ENCODE results near the gene GJA3. TPM values are rescaled to one million over a fixed set of nuclear protein-coding genes. Genes with fewer than 3 reads are reported as not detected.

GJA3 gene
- not detected in 2 replicates for total RNA-seq (2014; rRNA removed; shearing (Covaris generic))

DNA sequence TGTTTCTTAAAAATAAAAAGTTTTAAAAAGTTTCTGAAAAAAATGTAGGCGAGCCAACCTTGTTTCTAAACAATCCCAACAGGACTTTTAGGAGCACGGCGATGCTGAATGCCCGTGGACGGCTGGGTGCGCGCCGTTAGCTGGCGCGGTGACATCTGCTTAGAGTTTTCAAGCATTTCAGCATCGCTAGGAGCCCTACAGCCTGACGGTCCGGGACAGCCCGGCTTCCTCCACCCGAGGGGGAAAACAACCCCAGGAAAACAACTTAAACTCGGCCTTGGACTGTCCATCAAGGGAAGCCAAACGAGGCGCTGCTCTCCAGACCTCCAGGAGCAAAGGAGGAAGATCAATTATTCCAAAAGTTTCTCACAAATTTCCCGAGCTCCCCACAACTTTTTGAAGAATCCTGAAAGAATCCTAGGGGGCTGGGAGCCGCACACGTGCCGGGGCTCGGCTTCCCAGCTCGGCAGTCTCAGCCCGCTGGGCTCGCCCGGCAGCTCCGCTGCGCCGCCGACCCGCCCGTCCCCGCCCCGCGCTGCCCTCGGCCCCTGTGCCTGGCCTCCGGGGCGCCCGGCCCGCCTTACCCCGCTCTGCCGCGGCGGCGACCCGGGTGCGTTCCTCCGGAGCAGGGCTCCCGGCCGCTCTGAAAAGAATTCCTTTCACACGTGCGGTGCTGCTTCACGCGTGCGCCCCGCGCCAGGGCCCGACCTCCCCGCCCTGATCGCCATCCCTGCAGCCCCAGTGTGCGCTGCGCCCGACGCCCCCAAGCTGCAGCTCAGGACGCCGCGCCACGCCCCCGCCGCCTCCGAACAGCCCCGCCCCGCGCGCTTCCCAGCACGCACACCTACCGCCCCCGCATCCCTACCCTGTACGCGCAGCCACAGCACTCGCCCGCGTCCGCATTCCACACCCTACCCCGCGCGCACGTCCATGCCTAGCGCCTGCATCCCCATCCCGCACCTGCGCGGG lies at the start of gene GJA3:
Gene GJA3 (minus strand): TSS at position 747 of the 969 bp plus-strand sequence. CDS start 17,764 bp downstream, outside the sequence.
- Histone ChIP-seq H3K4me3 (peak within 1 kb of the TSS; percentile 57), H3K27ac (no peak within 1 kb of the TSS), H3K9me3 (replicated peaks) (no peaks in the 10 kb centered on the region), H3K36me3 (no peaks in the 10 kb centered on the region), H3K27me3 (no peaks in the 10 kb centered on the region), H3K4me1 (no peaks in the 10 kb centered on the region)
- peak; percentile 53 to 71 for DNase-seq

DNA sequence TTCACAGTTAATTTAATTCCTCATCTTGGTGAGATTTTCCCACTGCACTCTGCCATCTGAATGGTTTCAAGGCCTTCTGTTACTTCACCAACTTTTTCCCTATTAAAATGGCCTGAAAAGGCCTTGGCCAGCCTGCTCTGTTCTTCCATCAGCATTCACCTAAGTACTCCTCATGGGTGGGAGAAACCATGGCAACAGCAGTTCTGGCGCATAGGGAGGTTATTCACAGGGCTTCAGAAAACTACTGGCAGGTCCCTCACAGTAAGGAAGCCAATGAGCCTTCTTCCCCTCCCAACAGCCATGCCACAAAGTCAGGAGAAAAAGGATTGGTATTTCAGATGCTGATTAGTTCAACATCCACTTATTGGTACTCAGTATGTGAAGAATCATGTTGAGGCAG lies 49.1 kb upstream of the GJA3 start:
- Histone ChIP-seq H3K9me3 (replicated peaks) (no peaks in the 10 kb centered on the region), H3K4me3 (no peak overlapping the region), H3K27me3 (peaks cover under 1% of the 10 kb centered on the region), H3K36me3 (no peaks in the 10 kb centered on the region), H3K27ac (no peak overlapping the region), H3K4me1 (no peaks in the 10 kb centered on the region)
- DNase-seq = no peak

DNA sequence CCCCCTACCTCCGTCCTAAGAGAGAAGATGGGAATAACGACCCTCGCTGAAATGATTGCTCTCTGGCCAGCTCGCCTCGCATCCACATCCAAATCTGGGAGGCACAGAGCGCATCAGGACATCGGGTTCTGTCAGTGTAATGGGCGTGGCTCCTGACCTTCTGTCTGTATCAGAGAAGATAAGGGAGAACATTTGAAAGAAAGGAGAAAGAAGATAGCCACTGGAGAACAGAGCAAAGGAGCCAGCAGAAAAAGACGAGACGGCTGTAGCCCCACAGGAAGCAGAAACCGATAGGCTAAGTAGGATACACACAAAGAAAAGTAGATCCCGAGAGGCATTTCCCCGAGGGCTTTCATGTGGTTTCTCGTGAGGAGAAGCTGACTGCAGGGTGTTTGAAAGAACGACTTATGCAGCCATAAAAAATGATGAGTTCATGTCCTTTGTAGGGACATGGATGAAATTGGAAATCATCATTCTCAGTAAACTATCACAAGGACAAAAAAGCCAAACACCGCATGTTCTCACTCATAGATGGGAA lies 45.9 kb upstream of the GJA3 start:
- DNase-seq = no peak
- H3K4me3 ChIP-seq = no peak overlapping the region

DNA sequence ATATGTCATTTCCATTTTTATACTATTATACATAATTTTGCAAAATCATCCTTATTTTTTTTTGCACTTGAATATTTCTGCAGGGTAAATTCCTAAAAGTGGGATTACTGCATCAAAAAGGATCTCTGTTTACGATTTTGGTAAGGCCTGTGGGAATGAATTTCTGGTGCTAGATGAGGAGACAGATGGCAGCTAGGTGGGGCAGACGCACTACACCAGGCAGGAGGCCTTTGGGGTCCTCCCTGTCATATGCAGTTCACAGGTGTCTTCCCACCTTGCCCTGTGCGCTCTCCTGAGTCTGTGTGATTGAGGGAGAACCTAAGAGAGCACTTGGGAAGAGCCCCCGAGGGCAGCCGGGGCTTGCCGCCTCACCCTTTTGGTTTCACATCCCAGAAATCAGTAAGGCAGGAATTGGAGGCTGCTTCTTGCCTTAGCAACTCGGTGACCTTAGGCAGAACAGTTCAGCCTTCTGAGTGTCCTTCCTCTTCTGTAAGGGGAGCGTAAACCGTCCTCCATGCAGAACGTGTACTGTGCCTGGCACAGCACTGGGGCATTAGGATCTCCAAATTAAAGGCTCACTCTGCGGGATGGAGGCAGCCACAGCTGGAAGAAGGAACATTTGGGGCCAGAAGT lies 45.3 kb upstream of the GJA3 start:
- Histone ChIP-seq H3K36me3 (no peaks in the 10 kb centered on the region), H3K27me3 (peaks cover 3% of the 10 kb centered on the region; the same call in 1 of the 2 replicates), H3K9me3 (replicated peaks) (no peaks in the 10 kb centered on the region), H3K4me1 (no peaks in the 10 kb centered on the region), H3K4me3 (no peak overlapping the region), H3K27ac (no peak overlapping the region)
- no peak for DNase-seq

More for the DNA sequence above, 45.9 kb upstream of the GJA3 start:
- no peaks in the 10 kb centered on the region for H3K9me3 ChIP-seq (replicated peaks)
- no peak overlapping the region for H3K27ac ChIP-seq
- H3K36me3 ChIP-seq = no peaks in the 10 kb centered on the region
- no peaks in the 10 kb centered on the region for H3K4me1 ChIP-seq
- peaks cover 3% of the 10 kb centered on the region; the same call in 1 of the 2 replicates for H3K27me3 ChIP-seq

DNA sequence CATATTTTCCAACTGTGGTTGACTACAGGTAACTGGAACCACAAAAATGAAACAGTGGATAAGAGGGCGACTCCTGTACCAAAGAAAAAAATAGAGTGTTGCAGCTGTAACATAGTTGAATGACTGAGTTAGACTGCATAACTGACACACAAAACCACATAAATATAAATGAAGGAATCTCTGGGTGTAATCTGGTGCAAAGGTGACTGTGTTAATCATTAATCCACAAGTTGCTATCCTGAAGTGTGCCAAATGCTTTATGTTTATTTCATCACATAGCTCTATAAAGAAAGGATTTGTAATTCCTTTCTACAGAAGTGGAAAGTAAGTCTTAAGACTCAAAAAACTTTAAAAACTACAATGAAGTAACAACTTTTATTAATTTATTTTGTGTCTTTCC lies 37.9 kb upstream of the GJA3 start:
- Histone ChIP-seq H3K9me3 (replicated peaks) (no peaks in the 10 kb centered on the region), H3K27me3 (peaks cover 17% of the 10 kb centered on the region), H3K4me1 (no peaks in the 10 kb centered on the region), H3K36me3 (no peaks in the 10 kb centered on the region), H3K27ac (no peak overlapping the region), H3K4me3 (no peak overlapping the region)
- no peak for DNase-seq

DNA sequence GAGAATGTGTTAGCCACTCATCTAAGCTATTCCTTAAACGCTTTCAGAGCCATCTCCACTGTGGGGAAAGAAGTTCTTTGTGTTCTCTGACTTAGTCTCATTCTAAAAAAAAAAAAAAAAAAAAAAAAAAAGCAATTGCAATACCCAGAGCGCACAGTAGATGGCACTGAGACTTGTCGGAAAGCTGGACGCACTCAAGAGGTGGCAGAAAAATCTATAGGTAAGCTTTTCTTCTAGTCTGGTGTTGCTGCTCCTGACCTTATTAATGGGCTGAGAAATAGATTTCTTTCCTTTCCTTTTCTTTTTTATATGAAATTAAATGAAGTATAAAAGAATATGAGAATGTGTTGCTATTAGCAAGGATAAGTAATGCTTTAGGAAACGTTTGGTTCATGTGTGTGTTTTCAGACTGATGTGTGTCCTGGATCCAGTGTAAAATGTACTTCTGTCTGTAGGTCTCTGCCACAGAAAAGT lies 36.5 kb upstream of the GJA3 start:
- no peaks in the 10 kb centered on the region for H3K4me1 ChIP-seq
- no peaks in the 10 kb centered on the region for H3K9me3 ChIP-seq (replicated peaks)
- H3K36me3 ChIP-seq = no peaks in the 10 kb centered on the region
- no peak overlapping the region for H3K4me3 ChIP-seq
- H3K27ac ChIP-seq = no peak overlapping the region
- H3K27me3 ChIP-seq = peaks cover 14% of the 10 kb centered on the region
- DNase-seq = peak in 1 of 2 experiments; percentile 66

DNA sequence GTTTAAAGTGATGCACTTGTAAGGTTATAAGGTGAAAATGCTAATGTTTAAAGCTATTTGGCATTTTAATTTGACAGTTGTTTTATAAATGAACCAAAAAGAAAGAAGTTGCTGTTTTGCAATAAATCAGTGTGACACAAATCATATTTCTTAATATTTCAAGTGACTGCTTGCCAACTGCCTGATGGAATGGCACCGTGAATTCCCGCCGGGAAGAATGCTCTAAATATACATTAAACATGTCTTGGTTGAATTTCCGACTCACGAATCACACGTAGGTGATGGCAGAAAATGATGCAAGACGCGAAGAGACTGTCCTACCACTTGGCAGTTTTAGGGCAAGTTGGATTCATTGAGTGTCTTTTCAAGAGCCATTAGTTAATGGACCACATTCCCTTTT lies 34.9 kb upstream of the GJA3 start:
- H3K4me3 ChIP-seq = no peak overlapping the region
- peaks cover 14% of the 10 kb centered on the region for H3K27me3 ChIP-seq
- H3K4me1 ChIP-seq = no peaks in the 10 kb centered on the region
- no peaks in the 10 kb centered on the region for H3K9me3 ChIP-seq (replicated peaks)
- no peak for DNase-seq
- no peaks in the 10 kb centered on the region for H3K36me3 ChIP-seq
- no peak overlapping the region for H3K27ac ChIP-seq

DNA sequence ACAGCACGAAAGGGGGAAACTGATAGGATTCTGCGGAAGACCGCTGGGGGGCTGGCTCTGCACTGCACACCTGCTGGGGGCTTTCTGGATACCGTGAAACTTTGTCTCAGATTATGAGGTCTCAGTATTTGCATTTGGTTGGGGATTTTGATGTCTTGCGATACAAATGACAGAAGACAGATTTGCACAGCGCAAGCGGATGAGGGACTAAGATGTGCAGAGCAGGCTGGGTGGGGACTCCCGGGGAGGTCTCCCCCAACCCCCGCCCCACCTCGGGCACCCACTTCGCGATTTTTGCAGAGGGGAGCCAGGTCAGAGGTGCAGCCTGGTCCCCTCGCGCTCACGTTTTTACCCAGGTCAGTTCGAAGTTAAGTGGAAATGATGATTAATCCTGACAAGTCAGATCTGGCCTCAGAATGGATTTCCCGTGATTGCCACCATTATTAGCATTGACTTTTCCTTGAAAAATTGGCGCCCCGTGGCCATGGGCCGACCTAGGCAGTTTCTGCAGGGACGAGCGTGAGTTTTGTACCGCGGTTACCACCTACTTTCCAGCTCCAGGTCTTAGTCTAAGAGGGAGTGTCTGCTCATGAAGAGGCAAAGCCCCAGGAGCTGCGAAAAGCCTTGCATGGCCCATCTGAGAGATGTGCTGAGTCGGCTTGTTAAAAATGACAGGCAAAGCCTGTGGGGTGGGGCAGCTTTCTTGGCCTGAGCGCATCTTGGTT lies 33.2 kb upstream of the GJA3 start:
- Histone ChIP-seq H3K27ac (no peak overlapping the region), H3K9me3 (replicated peaks) (no peaks in the 10 kb centered on the region), H3K27me3 (peaks cover 17% of the 10 kb centered on the region), H3K4me1 (no peaks in the 10 kb centered on the region), H3K36me3 (no peaks in the 10 kb centered on the region), H3K4me3 (no peak overlapping the region)
- no peak for DNase-seq

DNA sequence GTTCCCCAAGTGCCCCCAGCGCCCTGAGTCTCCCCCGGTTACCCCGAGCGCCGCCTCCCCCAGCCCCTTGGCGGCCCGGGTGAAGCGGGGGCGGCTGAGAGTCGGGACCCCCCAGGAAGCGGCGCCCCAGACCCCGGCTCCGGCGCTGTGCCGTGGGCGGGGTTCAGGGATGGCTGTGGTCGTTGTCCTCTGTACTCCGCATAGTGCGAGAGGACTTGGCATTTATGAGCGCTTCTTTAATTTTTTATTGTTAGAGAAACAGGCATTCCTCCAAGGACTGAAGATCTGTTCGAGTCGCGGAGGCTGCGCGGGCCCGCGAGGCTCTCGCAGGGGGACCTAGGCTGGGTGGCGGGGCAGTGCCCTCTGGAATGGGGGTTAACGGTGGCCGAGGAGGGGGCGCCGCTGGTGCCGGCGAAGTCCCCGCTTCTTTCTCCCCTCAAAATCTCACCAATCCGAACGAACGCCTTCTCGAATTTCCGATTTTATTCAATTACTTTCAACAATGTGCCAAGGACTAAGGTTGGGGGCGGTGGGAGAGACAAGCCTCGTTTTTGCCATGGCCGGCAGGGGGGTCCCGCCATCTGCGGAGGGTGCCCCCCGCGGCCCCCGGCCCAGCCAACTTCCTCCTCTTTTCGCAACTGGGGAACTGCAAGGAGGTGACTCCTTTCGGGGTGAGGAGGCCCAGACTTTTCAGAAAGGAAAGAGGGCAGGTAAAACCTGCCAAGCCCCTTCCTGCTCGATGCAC lies 32.5 kb upstream of the GJA3 start:
- Histone ChIP-seq H3K36me3 (no peaks in the 10 kb centered on the region), H3K4me3 (no peak overlapping the region), H3K27ac (no peak overlapping the region), H3K4me1 (no peaks in the 10 kb centered on the region), H3K27me3 (peaks cover 17% of the 10 kb centered on the region), H3K9me3 (replicated peaks) (no peaks in the 10 kb centered on the region)
- no peak for DNase-seq

DNA sequence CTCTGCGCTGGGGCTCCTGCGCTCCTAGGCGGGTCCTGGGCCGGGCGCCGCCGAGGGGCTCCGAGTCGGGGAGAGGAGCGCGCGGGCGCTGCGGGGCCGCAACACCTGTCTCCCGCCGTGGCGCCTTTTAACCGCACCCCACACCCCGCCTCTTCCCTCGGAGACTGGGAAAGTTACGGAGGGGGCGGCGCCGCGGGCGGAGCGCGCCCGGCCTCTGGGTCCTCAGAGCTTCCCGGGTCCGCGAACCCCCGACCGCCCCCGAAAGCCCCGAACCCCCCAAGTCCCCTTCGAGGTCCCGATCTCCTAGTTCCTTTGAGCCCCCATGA lies 31.9 kb upstream of the GJA3 start, which contains the start of gene GJB2:
Gene GJB2 (minus strand): TSS at position 103 of the 326 bp plus-strand sequence. CDS start 3,357 bp downstream, outside the sequence.
- Histone ChIP-seq H3K36me3 (no peaks in the 10 kb centered on the region), H3K4me1 (no peaks in the 10 kb centered on the region), H3K27me3 (peaks cover 20% of the 10 kb centered on the region), H3K9me3 (replicated peaks) (no peaks in the 10 kb centered on the region), H3K4me3 (no peak within 1 kb of the TSS), H3K27ac (no peak within 1 kb of the TSS)
- DNase-seq = no peak

DNA sequence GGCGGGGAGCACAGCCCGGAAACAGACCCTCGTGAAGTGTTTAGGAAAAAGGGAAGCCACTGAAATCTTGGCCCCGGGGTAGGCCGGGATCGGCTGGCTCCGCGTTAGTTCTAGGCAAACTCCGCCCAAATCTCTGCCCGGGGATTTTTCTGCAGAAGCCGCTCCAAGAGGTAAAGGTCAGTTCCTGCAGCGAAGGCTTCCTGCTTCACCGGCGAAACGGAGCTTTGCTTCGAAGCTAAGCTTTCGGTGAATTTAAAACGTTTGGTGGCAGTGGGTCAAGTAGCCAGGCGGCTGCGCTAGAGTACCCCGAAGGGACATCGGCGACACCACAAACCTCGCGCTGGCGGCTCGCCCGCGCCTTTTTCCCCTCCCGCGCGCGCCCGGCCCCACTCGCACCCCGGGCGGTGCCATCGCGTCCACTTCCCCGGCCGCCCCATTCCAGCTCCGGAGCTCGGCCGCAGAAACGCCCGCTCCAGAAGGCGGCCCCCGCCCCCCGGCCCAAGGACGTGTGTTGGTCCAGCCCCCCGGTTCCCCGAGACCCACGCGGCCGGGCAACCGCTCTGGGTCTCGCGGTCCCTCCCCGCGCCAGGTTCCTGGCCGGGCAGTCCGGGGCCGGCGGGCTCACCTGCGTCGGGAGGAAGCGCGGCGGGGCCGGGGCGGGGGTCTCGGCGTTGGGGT lies 31.4 kb upstream of the GJA3 start:
- Histone ChIP-seq H3K9me3 (replicated peaks) (no peaks in the 10 kb centered on the region), H3K4me3 (no peak overlapping the region), H3K36me3 (no peaks in the 10 kb centered on the region), H3K4me1 (no peaks in the 10 kb centered on the region), H3K27me3 (peaks cover 23% of the 10 kb centered on the region), H3K27ac (no peak overlapping the region)
- no peak for DNase-seq

DNA sequence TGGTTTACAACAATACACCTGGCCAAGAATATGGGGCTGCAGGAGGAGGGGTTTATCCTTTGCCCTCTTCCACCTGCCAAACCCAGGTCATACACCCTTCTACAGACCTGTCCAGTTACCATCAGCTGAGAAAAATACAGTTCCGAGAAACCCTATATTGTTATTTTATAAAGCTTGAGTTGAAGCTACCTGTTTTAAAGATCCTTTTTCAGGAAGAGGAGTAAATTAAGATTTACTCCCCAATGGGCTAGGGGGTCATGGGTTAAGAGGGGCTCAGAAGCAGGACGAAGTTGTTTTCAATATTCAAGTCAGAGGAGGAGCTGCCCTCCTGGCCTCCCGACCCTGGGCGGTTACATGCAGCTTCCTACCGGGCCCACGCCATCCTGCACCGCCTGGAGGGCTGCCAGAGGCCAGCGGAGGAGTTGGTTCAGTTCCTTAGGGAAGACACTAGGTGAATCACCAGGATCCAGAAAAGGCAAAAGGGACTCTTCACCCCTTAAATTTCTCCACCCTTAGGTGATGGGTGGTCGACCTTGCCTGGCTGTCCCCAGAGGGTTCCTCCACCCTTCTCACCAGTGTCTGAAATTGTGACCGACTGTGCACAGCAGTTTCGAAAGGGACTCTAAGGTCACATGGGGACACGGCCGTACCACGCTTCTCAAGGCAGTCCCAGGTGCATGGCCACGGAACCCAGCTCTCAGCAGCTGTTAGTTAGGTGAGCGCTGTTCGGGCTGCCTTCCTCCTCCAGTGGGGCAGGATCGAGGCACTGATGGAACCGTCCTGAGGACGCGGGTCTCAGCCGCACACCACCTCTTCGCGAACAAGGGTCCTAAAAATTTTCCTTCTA lies 30.7 kb upstream of the GJA3 start:
- H3K27ac ChIP-seq = no peak overlapping the region
- no peaks in the 10 kb centered on the region for H3K4me1 ChIP-seq
- no peak for DNase-seq
- no peaks in the 10 kb centered on the region for H3K9me3 ChIP-seq (replicated peaks)
- H3K4me3 ChIP-seq = no peak overlapping the region
- no peaks in the 10 kb centered on the region for H3K36me3 ChIP-seq
- H3K27me3 ChIP-seq = peaks cover 31% of the 10 kb centered on the region
